HepG2 (cell line): ENCODE data around the gene YIF1B. TPM values are rescaled to one million over a fixed set of nuclear protein-coding genes. Genes with fewer than 3 reads are reported as not detected.

ENCODE experiments used
- CBFB ChIP-seq: sonication (generic); formaldehyde crosslinking; IDR thresholded peaks from 2 replicates; pipeline ENCODE4 v1.4.0; 2020; ENCODE audit warnings: missing genetic modification reagents
- EEA1 ChIP-seq: sonication (generic); formaldehyde crosslinking; IDR thresholded peaks from 2 replicates; pipeline ENCODE4 v1.5.1; 2020; ENCODE audit warnings: mild to moderate bottlenecking, missing genetic modification reagents, borderline replicate concordance
- GZF1 ChIP-seq: sonication (generic); formaldehyde crosslinking; IDR thresholded peaks from 2 replicates; pipeline ENCODE4 v1.5.1; 2020; ENCODE audit warnings: mild to moderate bottlenecking, missing genetic modification reagents
- HES4 ChIP-seq: sonication (generic); formaldehyde crosslinking; IDR thresholded peaks from 2 replicates; pipeline ENCODE4 v1.9.0; 2021; ENCODE audit warnings: mild to moderate bottlenecking, missing genetic modification reagents, borderline replicate concordance
- MED13 ChIP-seq: sonication (generic); formaldehyde crosslinking; IDR thresholded peaks from 2 replicates; pipeline ENCODE4 v1.5.0; 2020; ENCODE audit warnings: missing genetic modification reagents
- NCOA2 ChIP-seq: sonication (generic); formaldehyde crosslinking; IDR thresholded peaks from 2 replicates; pipeline ENCODE4 v1.8.0; 2022; ENCODE audit warnings: inconsistent platforms
- NFIC ChIP-seq: IDR thresholded peaks from 2 replicates; pipeline ENCODE4 v1.6.1; 2012; ENCODE audit warnings: mild to moderate bottlenecking, low read length, inconsistent platforms
- TFDP1 ChIP-seq: IDR thresholded peaks from 2 replicates; pipeline ENCODE4 v1.6.1; 2016; ENCODE audit warnings: missing compliant biosample characterization, missing genetic modification reagents, borderline replicate concordance
- THAP11 ChIP-seq: IDR thresholded peaks from 2 replicates; pipeline ENCODE4 v1.6.1; 2016; ENCODE audit warnings: missing biosample characterization, missing genetic modification reagents
- ZBTB40 ChIP-seq, 2 experiments: fragments of 450-650 bp in 1 of 2; sonication (generic) in 1 of 2; formaldehyde crosslinking in 1 of 2; IDR thresholded peaks; 2 replicates each; pipeline versions ENCODE4 v1.6.1 to v1.8.0; 2016 to 2022; ENCODE audit warnings: antibody characterized with exemption in 1 of 2, mild to moderate bottlenecking in 1 of 2, missing genetic modification reagents in 1 of 2
- ZFY ChIP-seq: sonication (generic); formaldehyde crosslinking; IDR thresholded peaks from 2 replicates; pipeline ENCODE4 v1.4.0; 2020; ENCODE audit warnings: missing genetic modification reagents
- ZMYM4 ChIP-seq: sonication (generic); formaldehyde crosslinking; IDR thresholded peaks from 2 replicates; pipeline ENCODE4 v1.8.1; 2023; ENCODE audit warnings: mild to moderate bottlenecking, missing genetic modification reagents
- ZNF30 ChIP-seq: sonication (generic); formaldehyde crosslinking; IDR thresholded peaks from 2 replicates; pipeline ENCODE4 v1.5.0; 2020; ENCODE audit warnings: mild to moderate bottlenecking, missing genetic modification reagents
- ZNF33A ChIP-seq: sonication (generic); formaldehyde crosslinking; IDR thresholded peaks from 2 replicates; pipeline ENCODE4 v1.5.1; 2020; ENCODE audit warnings: missing genetic modification reagents, mild to moderate bottlenecking, moderate library complexity, borderline replicate concordance
- ZNF576 ChIP-seq: sonication (generic); formaldehyde crosslinking; IDR thresholded peaks from 2 replicates; pipeline ENCODE4 v1.4.0; 2020; ENCODE audit warnings: mild to moderate bottlenecking, missing genetic modification reagents
- ZNF7 ChIP-seq: IDR thresholded peaks from 2 replicates; pipeline ENCODE4 v1.6.1; 2016; ENCODE audit warnings: missing biosample characterization, missing genetic modification reagents
- ZNF841 ChIP-seq: sonication (generic); formaldehyde crosslinking; IDR thresholded peaks from 2 replicates; pipeline ENCODE4 v1.8.1; 2023; ENCODE audit warnings: missing genetic modification reagents, borderline replicate concordance
- polyA plus RNA-seq, 8 experiments: library from polyadenylated mRNA; depleted of rRNA in 3 of 8; stranded (reverse) in 7 of 8; unstranded in 1 of 8; fragments of >200 nt; fragmentation: Illumina TruSeq in 4 of 8; extraction: Trizol in 4 of 8; gene quantifications; 2 replicates each; pipeline versions ENCODE4 v1.2.1 to v1.2.3, GENCODE V29; 2011 to 2016; ENCODE audit warnings: low read depth in 4 of 8, missing spikeins in 1 of 8, mixed read lengths in 1 of 8; ENCODE audit not compliant: insufficient read depth in 1 of 8
- total RNA-seq, 5 experiments: library from RNA; depleted of rRNA; stranded (reverse); fragments of >200 nt; fragmentation: Illumina TruSeq; extraction: Trizol; gene quantifications; 2 replicates each; pipeline ENCODE4 v1.2.3, GENCODE V29; 2016; ENCODE audit warnings: low read depth in 1 of 5
- TF ChIP-seq, protein P1 (sequence below): IDR thresholded peaks from 2 replicates; pipeline ENCODE4 v1.6.1; 2016; ENCODE audit warnings: control low read depth

YIF1B gene
- total and polyA plus RNA-seq, 2 of the 13 experiments (the other 11 are each of a cell fraction or from before 2014, with no cell fraction given): 41.4 to 85.2 TPM

DNA sequence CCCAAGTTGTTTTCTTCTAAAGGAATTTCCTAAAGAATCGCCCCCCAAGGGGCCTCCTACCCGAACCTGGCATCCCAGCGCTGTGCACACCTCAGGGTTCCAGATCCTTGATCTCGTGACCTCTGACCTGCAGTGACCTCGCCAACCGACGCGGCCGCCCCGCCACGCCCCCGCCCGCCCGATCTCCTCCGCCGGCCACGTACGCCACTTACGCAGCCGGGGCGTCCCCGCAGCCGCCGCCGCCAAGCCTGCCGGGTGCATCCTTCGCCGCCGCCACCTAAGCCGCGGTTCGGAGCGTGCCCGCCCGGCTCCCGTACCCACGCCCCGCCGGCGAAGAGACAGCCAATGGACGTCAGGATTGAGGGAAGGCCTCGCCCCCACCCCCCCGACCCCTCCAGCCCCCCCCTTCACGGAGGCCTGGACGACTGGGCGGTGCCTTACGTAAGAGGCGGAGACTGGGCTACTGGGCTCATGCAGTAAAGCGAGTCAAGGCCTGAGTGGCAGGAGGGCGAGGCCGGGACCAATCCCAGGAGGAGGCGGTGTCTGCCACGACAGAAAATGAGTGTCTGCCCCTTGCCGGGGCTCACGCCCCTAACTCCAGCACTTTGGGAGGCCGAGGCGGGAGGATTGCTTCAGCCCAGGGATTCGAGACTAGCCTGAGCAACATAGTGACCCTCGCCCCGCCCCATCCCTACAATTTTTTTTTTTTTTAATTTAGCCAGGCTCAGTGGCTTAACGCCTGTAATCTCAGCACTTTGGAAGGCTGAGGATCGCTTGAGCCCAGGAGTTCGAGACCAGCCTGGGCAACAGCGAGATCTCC lies at the start of gene YIF1B (continued):
- TF ChIP-seq ZBTB40 (IDR thresholded peaks at IDR 0.05) (no peak), ZBTB40 (CRISPR knock-in tag; IDR thresholded peaks at IDR 0.05) (no peak; the same call in 1 of the 2 replicates), HES4 (CRISPR knock-in tag) (no peak), ZNF30 (CRISPR knock-in tag) (no peak), ZNF33A (CRISPR knock-in tag) (no peak), ZMYM4 (CRISPR knock-in tag) (peak; percentile 76; the same call in 1 of the 2 replicates), CBFB (CRISPR knock-in tag) (no peak), MED13 (no peak), GZF1 (CRISPR knock-in tag) (no peak), NFIC (no peak), THAP11 (CRISPR knock-in tag) (peak; percentile 84), ZFY (CRISPR knock-in tag) (peak; percentile 32; the same call in 1 of the 2 replicates), NCOA2 (CRISPR knock-in tag) (no peak), EEA1 (no peak), ZNF576 (no peak), ZNF7 (no peak), TFDP1 (CRISPR knock-in tag) (peak; percentile 63; the same call in 1 of the 2 replicates), ZNF841 (no peak)
- TF ChIP-seq, protein P1, sequence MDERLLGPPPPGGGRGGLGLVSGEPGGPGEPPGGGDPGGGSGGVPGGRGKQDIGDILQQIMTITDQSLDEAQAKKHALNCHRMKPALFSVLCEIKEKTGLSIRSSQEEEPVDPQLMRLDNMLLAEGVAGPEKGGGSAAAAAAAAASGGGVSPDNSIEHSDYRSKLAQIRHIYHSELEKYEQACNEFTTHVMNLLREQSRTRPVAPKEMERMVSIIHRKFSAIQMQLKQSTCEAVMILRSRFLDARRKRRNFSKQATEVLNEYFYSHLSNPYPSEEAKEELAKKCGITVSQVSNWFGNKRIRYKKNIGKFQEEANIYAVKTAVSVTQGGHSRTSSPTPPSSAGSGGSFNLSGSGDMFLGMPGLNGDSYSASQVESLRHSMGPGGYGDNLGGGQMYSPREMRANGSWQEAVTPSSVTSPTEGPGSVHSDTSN: peak; percentile 59
